Adrenal gland (tissue), 12 donors: Measurements from ENCODE around the gene LCN15. TPM values are rescaled to one million over a fixed set of nuclear protein-coding genes. Genes with fewer than 3 reads are reported as not detected.

Experiments
- DNase-seq, 7 donors: peaks; one replicate each; pipeline ENCODE4 v3.0.0-alpha.2; 2019 to 2020
- H3K27ac ChIP-seq, 5 donors: fragments of 200-600 bp; sonication (generic) in 4 of 5; 1 replicate in 3 of 5; 2 replicates in 2 of 5; pipeline versions ENCODE4 v1.5.1 to v1.8.0; 2016 to 2020; ENCODE audit warnings: mild to moderate bottlenecking in 1 of 5
- H3K27me3 ChIP-seq: fragments of 200-600 bp; 2 replicates; pipeline ENCODE4 v1.8.0; 2021
- H3K36me3 ChIP-seq, 2 donors: fragments of 200-600 bp; replicated peaks in 1 of 2; 1 replicate in 1 of 2; 2 replicates in 1 of 2; pipeline versions ENCODE4 v1.5.1 to v1.8.0; 2018 to 2022
- H3K4me1 ChIP-seq, 2 donors: fragments of 200-600 bp; replicated peaks in 1 of 2; 1 replicate in 1 of 2; 2 replicates in 1 of 2; pipeline versions ENCODE4 v1.5.1 to v1.8.0; 2018 to 2021
- H3K4me3 ChIP-seq, 4 donors: fragments of 200-600 bp; sonication (generic) in 3 of 4; one replicate each; pipeline ENCODE4 v1.5.1; 2016 to 2018
- H3K9me3 ChIP-seq, 3 donors: fragments of 200-600 bp; sonication (generic) in 1 of 3; replicated peaks in 1 of 3; 1 replicate in 2 of 3; 2 replicates in 1 of 3; pipeline versions ENCODE4 v1.5.1 to v1.8.0; 2016 to 2021
- POLR2A ChIP-seq, 2 donors: fragments of 450-650 bp; IDR thresholded peaks; one replicate each; pipeline ENCODE4 v1.6.1; 2017; ENCODE audit warnings: antibody characterized with exemption in 2 of 2, mild to moderate bottlenecking in 2 of 2, moderate library complexity in 1 of 2
- WGBS, 4 donors: extraction: QIAGEN DNeasy Blood & Tissue Kit in 2 of 4; methylation state at CpG; one replicate each; pipeline versions ENCODE4 v1.1.5 to v1.1.7; 2013 to 2017; 5-methylcytosine and 5-hydroxymethylcytosine counted together
- intact Hi-C, 2 donors: fragments of 100-400 bp; cut with DNase I; formaldehyde crosslinking; loops; one replicate each; pipeline versions ENCODE4 v1.14.1 to v1.15.0; 2022 to 2023
- polyA plus RNA-seq, 3 donors: library from polyadenylated mRNA; stranded (reverse); fragments of 200-250 nt in 2 of 3; fragments of 350-450 nt in 1 of 3; fragmentation: Illumina TruSeq in 1 of 3; extraction: RNeasy Lipid Tissue Mini Kit (QIAGEN cat#74804) in 1 of 3; gene quantifications; one replicate each; pipeline ENCODE4 v1.2.3, GENCODE V29; 2013 to 2014
- total RNA-seq, 9 donors: library from RNA; depleted of rRNA in 4 of 9; stranded (reverse); fragments of >200 nt in 4 of 9; fragments of 120-200 nt in 1 of 9; fragmentation: NEBNext Ultra II Directional in 1 of 9; extraction: Animal tissue kit (Norgen Biotek cat#: 25700) in 1 of 9; gene quantifications; one replicate each; pipeline versions ENCODE4 v1.1.0 to v1.2.4, GENCODE V29; 2013 to 2023
- TF ChIP-seq, protein P1 (sequence below), 6 experiments: fragments of 450-650 bp in 4 of 6; fragments of 200-600 bp in 2 of 6; sonication (generic) in 1 of 6; IDR thresholded peaks; 1 replicate in 5 of 6; 2 replicates in 1 of 6; pipeline versions ENCODE4 v1.5.1 to v1.8.0; 2016 to 2021; ENCODE audit warnings: antibody characterized with exemption in 6 of 6, mild to moderate bottlenecking in 2 of 6, moderate library complexity in 1 of 6
- donor health status: healthy with polysubstance abuse.
- donor health status: Bipolar disorder and iron deficiency.
- donor health status: DM: yes; HTN: yes; CAD: no.
- donor health status: DM: no; HTN: no; CAD: no.
- donor health status: DM: no; HTN: no; CAD: no.
- donor health status: DM: yes; HTN: yes; CAD: no.

Gene LCN15
- total and polyA plus RNA-seq, 12 donors, result not detected

DNA sequence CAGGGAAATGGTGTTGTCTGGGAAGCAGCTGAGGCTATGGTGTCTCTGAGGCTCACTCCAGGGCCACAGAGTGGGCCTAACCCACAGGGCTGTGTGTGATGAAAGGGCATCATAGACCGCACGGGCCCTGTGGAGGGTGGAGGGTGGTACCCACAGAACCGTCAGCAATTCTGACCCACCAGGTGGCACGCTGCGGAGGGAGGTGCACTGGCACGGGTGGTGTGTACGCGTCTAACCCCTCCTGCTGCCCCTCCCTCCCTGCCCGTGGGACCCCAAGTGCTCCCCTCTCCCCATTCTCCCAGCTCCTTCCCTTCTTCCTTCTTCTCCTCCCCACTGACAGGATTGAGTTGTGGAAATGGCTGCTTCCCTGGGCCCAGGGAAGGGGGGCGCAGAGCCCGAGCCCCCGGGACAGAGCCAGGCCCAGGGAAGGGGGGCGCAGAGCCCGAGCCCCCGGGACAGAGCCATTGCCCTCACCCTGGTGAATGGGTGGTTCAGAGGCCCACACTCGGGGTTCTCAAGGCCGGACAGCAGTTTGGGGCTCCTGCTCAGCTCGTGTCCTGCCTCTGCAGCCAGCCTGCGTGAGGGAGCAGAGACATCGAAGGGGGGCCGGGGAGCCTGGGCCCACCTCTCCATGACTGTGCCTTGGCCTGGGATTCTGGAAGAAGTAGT lies 28.4 kb downstream of the LCN15 start:
- 67 to 82% (median 79%) methylated on average over 4 to 21 of the region's 21 CpGs for WGBS, 4 donors
- Histone ChIP-seq H3K9me3 (no peaks in the 10 kb centered on the region), H3K36me3 (no peaks in the 10 kb centered on the region), H3K27ac (no peak overlapping the region), H3K4me3 (no peak overlapping the region), H3K4me1 (peaks cover 0 to 2% of the 10 kb centered on the region in 2 donors), H3K27me3 (no peaks in the 10 kb centered on the region)
- intact Hi-C loops, result no loop called here
- DNase-seq, result no peak
- TF ChIP-seq POLR2A (IDR thresholded peaks at IDR 0.05), result no peak
- TF ChIP-seq, protein P1, sequence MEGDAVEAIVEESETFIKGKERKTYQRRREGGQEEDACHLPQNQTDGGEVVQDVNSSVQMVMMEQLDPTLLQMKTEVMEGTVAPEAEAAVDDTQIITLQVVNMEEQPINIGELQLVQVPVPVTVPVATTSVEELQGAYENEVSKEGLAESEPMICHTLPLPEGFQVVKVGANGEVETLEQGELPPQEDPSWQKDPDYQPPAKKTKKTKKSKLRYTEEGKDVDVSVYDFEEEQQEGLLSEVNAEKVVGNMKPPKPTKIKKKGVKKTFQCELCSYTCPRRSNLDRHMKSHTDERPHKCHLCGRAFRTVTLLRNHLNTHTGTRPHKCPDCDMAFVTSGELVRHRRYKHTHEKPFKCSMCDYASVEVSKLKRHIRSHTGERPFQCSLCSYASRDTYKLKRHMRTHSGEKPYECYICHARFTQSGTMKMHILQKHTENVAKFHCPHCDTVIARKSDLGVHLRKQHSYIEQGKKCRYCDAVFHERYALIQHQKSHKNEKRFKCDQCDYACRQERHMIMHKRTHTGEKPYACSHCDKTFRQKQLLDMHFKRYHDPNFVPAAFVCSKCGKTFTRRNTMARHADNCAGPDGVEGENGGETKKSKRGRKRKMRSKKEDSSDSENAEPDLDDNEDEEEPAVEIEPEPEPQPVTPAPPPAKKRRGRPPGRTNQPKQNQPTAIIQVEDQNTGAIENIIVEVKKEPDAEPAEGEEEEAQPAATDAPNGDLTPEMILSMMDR (IDR thresholded peaks at IDR 0.05), result no peak

- Histone ChIP-seq H3K4me3 (no peak overlapping the region), H3K36me3 (no peaks in the 10 kb centered on the region), H3K27me3 (no peaks in the 10 kb centered on the region), H3K27ac (no peak overlapping the region), H3K9me3 (no peaks in the 10 kb centered on the region), H3K4me1 (no peaks in the 10 kb centered on the region)
- intact Hi-C loops, result no loop called here
- no peak for DNase-seq
- 76 to 83% (median 81%) methylated on average over 6 to 12 of the region's 12 CpGs for WGBS, 4 donors
- TF ChIP-seq, protein P1 (IDR thresholded peaks at IDR 0.05), result no peak
- no peak for TF ChIP-seq POLR2A (IDR thresholded peaks at IDR 0.05)
Observed at GRCh38 chr9:136734837-136735496, 29.4 kb downstream of the LCN15 start.

DNA sequence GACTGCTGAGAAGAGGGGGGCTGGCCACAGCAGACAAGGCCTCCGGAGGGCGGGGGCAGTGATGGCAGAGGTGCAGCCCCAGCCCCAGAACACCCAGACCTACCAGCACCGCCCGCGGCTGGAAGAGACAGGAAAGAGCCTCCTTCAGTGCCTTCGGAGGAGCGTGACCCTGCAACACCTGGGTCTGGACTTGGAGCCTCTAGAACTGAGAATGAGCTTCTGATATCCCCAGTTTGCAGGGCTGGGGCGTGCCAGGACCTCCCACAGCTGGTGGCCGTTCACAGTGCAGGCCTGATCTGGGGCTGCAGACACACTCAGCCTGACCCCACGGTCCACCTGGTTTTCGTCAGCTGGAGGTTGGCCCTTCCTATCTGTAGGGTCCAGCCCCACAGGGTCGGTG lies 30.7 kb downstream of the LCN15 start:
- H3K9me3 ChIP-seq, result no peaks in the 10 kb centered on the region
- TF ChIP-seq, protein P1 (IDR thresholded peaks at IDR 0.05), result no peak
- no peak for TF ChIP-seq POLR2A (IDR thresholded peaks at IDR 0.05)
- DNase-seq, result no peak
- peaks cover 4 to 9% of the 10 kb centered on the region in 2 donors for H3K4me1 ChIP-seq
- no peaks in the 10 kb centered on the region for H3K36me3 ChIP-seq
- intact Hi-C loops, result no loop called here
- no peak overlapping the region for H3K27ac ChIP-seq
- WGBS, 4 donors, result 88 to 93% (median 90%) methylated on average over 9 to 12 of the region's 12 CpGs
- no peaks in the 10 kb centered on the region for H3K27me3 ChIP-seq
- H3K4me3 ChIP-seq, result no peak overlapping the region

GRCh38 chr9:136732444-136733178 lies 31.7 kb downstream of the LCN15 start:
- WGBS, 4 donors, result 63 to 71% (median 64%) methylated on average over 15 to 16 of the region's 16 CpGs
- Histone ChIP-seq H3K9me3 (no peaks in the 10 kb centered on the region), H3K27me3 (no peaks in the 10 kb centered on the region), H3K27ac (no peak overlapping the region), H3K36me3 (no peaks in the 10 kb centered on the region), H3K4me1 (peaks cover 9 to 13% of the 10 kb centered on the region in 2 donors), H3K4me3 (no peak overlapping the region)
- DNase-seq, result no peak
- intact Hi-C loops, result no loop called here
- TF ChIP-seq POLR2A (IDR thresholded peaks at IDR 0.05), result no peak
- TF ChIP-seq, protein P1 (IDR thresholded peaks at IDR 0.05), result no peak
